Caco-2 (cell line): ENCODE measurements around the gene WDR27. TPM values are rescaled to one million over a fixed set of nuclear protein-coding genes. Genes with fewer than 3 reads are reported as not detected.

Source experiments
- BruUV-seq: library from RNA; stranded (reverse); fragments of 400-500 nt; replicated peaks from 2 replicates; lab custom pipeline; 2021; lab: Mats Ljungman, UMichigan
- CTCF ChIA-PET: fragments of 300-600 bp; sonication (Branson Sonifier 250); formaldehyde crosslinking; loops from one replicate; lab custom pipeline; 2022; ENCODE audit warnings: antibody characterized with exemption; lab: Charles Lee
- POLR2A ChIA-PET: fragments of 300-600 bp; sonication (Branson Sonifier 250); formaldehyde crosslinking; loops from one replicate; lab custom pipeline; 2022; ENCODE audit warnings: antibody characterized with exemption; lab: Charles Lee
- DNase-seq, 2 experiments: peaks; one replicate each; pipeline versions ENCODE4 v3.0.0 to v3.0.0-alpha.2; 2020 to 2022
- H3K27me3 ChIP-seq: replicated peaks from 2 replicates; pipeline ENCODE4 v1.6.0; 2011; ENCODE audit warnings: low read length; ENCODE audit not compliant: control insufficient read depth, insufficient read depth
- H3K36me3 ChIP-seq: 2 replicates; pipeline ENCODE4 v1.5.1; 2011; ENCODE audit warnings: low read length; ENCODE audit not compliant: control insufficient read depth, insufficient read depth
- H3K4me1 ChIP-seq: fragments of 250-450 bp; sonication (Bioruptor Pico); 2 replicates; pipeline ENCODE4 v1.5.1; 2020; ENCODE audit warnings: mild to moderate bottlenecking
- H3K4me3 ChIP-seq: 2 replicates; pipeline ENCODE4 v1.5.1; 2011; ENCODE audit warnings: low read depth, mild to moderate bottlenecking, control low read depth, low read length
- H3K9me3 ChIP-seq: fragments of 250-450 bp; sonication (Bioruptor Pico); 2 replicates; pipeline ENCODE4 v1.5.1; 2020; ENCODE audit warnings: mild to moderate bottlenecking, moderate library complexity
- H3K27ac Mint-ChIP-seq: one replicate; pipeline ENCODE4 v1.8.0; 2022; ENCODE audit warnings: mixed read lengths; ENCODE audit not compliant: unreplicated experiment
- H3K27me3 Mint-ChIP-seq: one replicate; pipeline ENCODE4 v1.8.0; 2022; ENCODE audit warnings: mixed read lengths; ENCODE audit not compliant: insufficient read depth, unreplicated experiment
- H3K36me3 Mint-ChIP-seq: one replicate; pipeline ENCODE4 v1.8.0; 2022; ENCODE audit warnings: mild to moderate bottlenecking, mixed read lengths; ENCODE audit not compliant: insufficient read depth, unreplicated experiment
- H3K4me1 Mint-ChIP-seq: one replicate; pipeline ENCODE4 v1.8.0; 2022; ENCODE audit warnings: low read depth, mixed read lengths; ENCODE audit not compliant: unreplicated experiment
- H3K4me3 Mint-ChIP-seq: one replicate; pipeline ENCODE4 v1.8.0; 2022; ENCODE audit warnings: mild to moderate bottlenecking, moderate library complexity, mixed read lengths; ENCODE audit not compliant: unreplicated experiment
- H3K9me3 Mint-ChIP-seq: one replicate; pipeline ENCODE4 v1.8.0; 2022; ENCODE audit warnings: mixed read lengths; ENCODE audit not compliant: unreplicated experiment
- intact Hi-C: fragments of 100-400 bp; cut with micrococcal nuclease; formaldehyde crosslinking; loops from one replicate; pipeline ENCODE4 v1.10.0; 2022; ENCODE audit not compliant: unreplicated experiment
- total RNA-seq: library from RNA; stranded (reverse); gene quantifications from 2 replicates; pipeline ENCODE4 v1.2.3, GENCODE V29; 2022
- TF ChIP-seq, protein P1 (sequence below), 2 experiments: fragments of 200-600 bp in 1 of 2; IDR thresholded peaks; 1 replicate in 1 of 2; 2 replicates in 1 of 2; pipeline versions ENCODE4 v1.5.1 to v1.8.0; 2011 to 2022; ENCODE audit warnings: antibody characterized with exemption in 1 of 2, control low read depth in 1 of 2, inconsistent platforms in 1 of 2, low read depth in 1 of 2, low read length in 1 of 2, mild to moderate bottlenecking in 1 of 2, moderate library complexity in 1 of 2; ENCODE audit not compliant: insufficient read depth in 1 of 2, severe bottlenecking in 1 of 2, unreplicated experiment in 1 of 2

Gene WDR27
- total RNA-seq, 1 experiment from 2014 or later: 62.9 TPM

DNA sequence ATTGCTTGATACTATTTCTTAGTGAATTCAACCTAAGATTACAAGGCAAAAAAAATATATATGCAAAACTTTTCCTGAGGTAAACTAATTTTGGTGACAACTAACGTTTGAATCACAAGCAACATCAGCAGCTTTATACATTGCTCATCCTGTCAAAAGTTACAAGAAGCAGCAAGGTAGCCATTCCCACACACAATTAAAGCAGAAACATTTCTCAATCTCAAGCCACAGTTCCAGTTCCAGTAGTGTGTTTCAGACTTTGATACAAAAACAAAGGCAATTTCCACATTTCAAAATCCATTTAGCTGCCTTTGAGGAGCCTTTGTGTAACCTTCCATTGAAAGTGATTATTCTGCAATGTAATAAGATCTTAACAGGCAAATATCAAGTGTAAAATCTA is 191.0 kb downstream of the WDR27 start:
- H3K36me3 ChIP-seq: no peaks in the 10 kb centered on the region
- H3K36me3 Mint-ChIP-seq: no peaks in the 10 kb centered on the region
- intact Hi-C loops: no loop called here
- H3K9me3 ChIP-seq: 0 out of 2 replicates have a peak, but pooled peaks cover 4% of the 10 kb centered on the region
- CTCF ChIA-PET: no interaction called here
- no peak overlapping the region for H3K4me3 ChIP-seq
- no peak overlapping the region for H3K27ac Mint-ChIP-seq
- no peak for DNase-seq
- H3K9me3 Mint-ChIP-seq: no peaks in the 10 kb centered on the region
- no peaks in the 10 kb centered on the region for H3K27me3 ChIP-seq
- H3K4me1 Mint-ChIP-seq: no peaks in the 10 kb centered on the region
- POLR2A ChIA-PET: no interaction called here
- no peaks in the 10 kb centered on the region for H3K4me1 ChIP-seq
- no peak overlapping the region for H3K4me3 Mint-ChIP-seq
- BruUV-seq: no TSS peak
- no peaks in the 10 kb centered on the region for H3K27me3 Mint-ChIP-seq
- TF ChIP-seq, protein P1, sequence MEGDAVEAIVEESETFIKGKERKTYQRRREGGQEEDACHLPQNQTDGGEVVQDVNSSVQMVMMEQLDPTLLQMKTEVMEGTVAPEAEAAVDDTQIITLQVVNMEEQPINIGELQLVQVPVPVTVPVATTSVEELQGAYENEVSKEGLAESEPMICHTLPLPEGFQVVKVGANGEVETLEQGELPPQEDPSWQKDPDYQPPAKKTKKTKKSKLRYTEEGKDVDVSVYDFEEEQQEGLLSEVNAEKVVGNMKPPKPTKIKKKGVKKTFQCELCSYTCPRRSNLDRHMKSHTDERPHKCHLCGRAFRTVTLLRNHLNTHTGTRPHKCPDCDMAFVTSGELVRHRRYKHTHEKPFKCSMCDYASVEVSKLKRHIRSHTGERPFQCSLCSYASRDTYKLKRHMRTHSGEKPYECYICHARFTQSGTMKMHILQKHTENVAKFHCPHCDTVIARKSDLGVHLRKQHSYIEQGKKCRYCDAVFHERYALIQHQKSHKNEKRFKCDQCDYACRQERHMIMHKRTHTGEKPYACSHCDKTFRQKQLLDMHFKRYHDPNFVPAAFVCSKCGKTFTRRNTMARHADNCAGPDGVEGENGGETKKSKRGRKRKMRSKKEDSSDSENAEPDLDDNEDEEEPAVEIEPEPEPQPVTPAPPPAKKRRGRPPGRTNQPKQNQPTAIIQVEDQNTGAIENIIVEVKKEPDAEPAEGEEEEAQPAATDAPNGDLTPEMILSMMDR (IDR thresholded peaks at IDR 0.05; ENCODE audit: insufficient read depth in 1 of 2, low read depth in 1 of 2, low read length in 1 of 2, severe bottlenecking in 1 of 2, unreplicated experiment in 1 of 2): no peak

DNA sequence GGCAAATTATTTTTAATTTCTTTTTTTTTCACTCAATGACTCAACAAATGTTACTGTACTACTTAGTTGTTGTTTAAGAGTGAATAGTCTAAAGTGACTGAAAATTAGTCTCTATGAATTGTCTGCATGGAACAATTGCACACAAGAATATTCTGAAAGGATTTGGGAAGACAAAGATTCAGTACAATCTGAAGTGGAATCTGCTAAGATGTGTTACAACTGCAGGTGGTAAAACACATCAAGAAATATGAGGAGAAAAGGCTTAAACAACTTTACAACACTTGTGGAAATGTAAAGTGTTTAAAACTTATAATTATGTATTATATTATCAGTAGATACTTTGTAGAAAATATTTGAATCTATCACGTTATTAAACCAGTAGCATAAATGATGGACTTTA is 193.4 kb downstream of the WDR27 start:
- Histone ChIP-seq H3K27me3 (no peaks in the 10 kb centered on the region), H3K36me3 (no peaks in the 10 kb centered on the region), H3K4me3 (no peak overlapping the region), H3K9me3 (0 out of 2 replicates have a peak, but pooled peaks cover 4% of the 10 kb centered on the region), H3K4me1 (no peaks in the 10 kb centered on the region)
- BruUV-seq: no TSS peak
- intact Hi-C loops: no loop called here
- ChIA-PET POLR2A (no interaction called here), CTCF (no interaction called here)
- no peak overlapping the region for H3K4me3 Mint-ChIP-seq
- no peak overlapping the region for H3K27ac Mint-ChIP-seq
- TF ChIP-seq, protein P1 (IDR thresholded peaks at IDR 0.05; ENCODE audit: insufficient read depth in 1 of 2, low read depth in 1 of 2, low read length in 1 of 2, severe bottlenecking in 1 of 2, unreplicated experiment in 1 of 2): no peak
- H3K9me3 Mint-ChIP-seq: no peaks in the 10 kb centered on the region
- no peaks in the 10 kb centered on the region for H3K4me1 Mint-ChIP-seq
- DNase-seq: no peak
- no peaks in the 10 kb centered on the region for H3K36me3 Mint-ChIP-seq
- H3K27me3 Mint-ChIP-seq: no peaks in the 10 kb centered on the region

DNA sequence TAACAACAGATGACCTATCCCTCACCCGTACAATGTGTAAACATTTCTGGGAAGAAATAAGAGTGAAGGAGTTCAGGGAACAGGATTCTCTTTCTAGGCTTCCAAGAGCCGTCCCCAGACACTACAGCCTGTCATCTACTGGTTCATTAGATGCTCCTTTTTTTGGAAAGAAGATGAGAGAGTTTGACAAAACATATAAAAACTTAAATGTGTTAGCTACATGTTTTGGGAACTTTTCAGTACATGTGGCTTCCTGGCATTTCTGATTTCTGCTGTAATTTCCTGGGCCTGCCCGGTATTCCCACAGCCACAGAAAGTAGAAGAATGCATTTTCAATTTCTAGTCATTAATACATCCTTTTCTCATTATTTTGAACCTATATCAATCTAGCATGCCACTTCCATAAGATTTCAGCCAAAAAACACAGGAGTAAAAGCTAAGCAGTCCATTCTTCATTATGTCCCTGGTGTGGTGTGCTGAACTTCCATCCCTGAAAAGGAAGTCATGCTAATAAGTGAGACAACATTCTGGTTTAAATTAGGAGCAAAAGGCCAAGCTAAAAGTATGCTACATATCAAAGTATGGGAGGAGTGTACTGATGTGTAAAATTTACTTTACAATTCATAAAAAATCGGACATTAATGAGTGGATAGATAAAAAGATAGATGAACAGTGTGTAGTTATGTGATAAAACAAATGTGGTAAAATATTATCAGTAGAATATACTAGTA is 198.2 kb downstream of the WDR27 start:
- POLR2A ChIA-PET: no interaction called here
- DNase-seq: no peak
- H3K4me3 Mint-ChIP-seq: no peak overlapping the region
- H3K36me3 Mint-ChIP-seq: no peaks in the 10 kb centered on the region
- H3K4me3 ChIP-seq: no peak overlapping the region
- H3K27me3 ChIP-seq: no peaks in the 10 kb centered on the region
- intact Hi-C loops: no loop called here
- CTCF ChIA-PET: no interaction called here
- no peak overlapping the region for H3K27ac Mint-ChIP-seq
- H3K4me1 ChIP-seq: no peaks in the 10 kb centered on the region
- TF ChIP-seq, protein P1 (IDR thresholded peaks at IDR 0.05; ENCODE audit: insufficient read depth in 1 of 2, low read depth in 1 of 2, low read length in 1 of 2, severe bottlenecking in 1 of 2, unreplicated experiment in 1 of 2): no peak
- H3K4me1 Mint-ChIP-seq: no peaks in the 10 kb centered on the region
- 0 out of 2 replicates have a peak, but pooled peaks cover 4% of the 10 kb centered on the region for H3K9me3 ChIP-seq
- H3K27me3 Mint-ChIP-seq: no peaks in the 10 kb centered on the region
- no peaks in the 10 kb centered on the region for H3K36me3 ChIP-seq
- BruUV-seq: no TSS peak
- H3K9me3 Mint-ChIP-seq: no peaks in the 10 kb centered on the region
